ENCODE results near the gene MTG2.

The MTG2 gene

DNA sequence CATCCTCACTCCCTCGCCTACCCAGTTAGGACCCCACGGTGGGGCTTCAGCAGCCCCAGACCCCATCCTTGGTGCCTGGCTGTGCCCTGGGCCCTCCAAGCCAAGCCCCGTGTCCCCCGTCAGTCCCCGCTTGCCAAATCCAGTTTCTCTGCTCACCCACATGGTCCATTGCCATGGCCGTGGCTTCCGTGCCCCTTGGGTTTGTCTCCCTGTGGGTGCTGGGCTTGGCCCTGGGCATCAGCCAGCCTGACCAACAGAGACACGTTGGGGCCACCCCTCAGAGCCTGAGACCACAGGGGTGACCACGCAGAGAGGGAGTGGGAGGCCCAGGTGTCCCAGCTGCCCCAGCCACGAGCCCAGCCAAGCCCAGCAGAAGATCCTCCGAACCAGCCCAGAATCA, 31.6 kb upstream of the MTG2 start:
- TF ChIP-seq, protein P1, sequence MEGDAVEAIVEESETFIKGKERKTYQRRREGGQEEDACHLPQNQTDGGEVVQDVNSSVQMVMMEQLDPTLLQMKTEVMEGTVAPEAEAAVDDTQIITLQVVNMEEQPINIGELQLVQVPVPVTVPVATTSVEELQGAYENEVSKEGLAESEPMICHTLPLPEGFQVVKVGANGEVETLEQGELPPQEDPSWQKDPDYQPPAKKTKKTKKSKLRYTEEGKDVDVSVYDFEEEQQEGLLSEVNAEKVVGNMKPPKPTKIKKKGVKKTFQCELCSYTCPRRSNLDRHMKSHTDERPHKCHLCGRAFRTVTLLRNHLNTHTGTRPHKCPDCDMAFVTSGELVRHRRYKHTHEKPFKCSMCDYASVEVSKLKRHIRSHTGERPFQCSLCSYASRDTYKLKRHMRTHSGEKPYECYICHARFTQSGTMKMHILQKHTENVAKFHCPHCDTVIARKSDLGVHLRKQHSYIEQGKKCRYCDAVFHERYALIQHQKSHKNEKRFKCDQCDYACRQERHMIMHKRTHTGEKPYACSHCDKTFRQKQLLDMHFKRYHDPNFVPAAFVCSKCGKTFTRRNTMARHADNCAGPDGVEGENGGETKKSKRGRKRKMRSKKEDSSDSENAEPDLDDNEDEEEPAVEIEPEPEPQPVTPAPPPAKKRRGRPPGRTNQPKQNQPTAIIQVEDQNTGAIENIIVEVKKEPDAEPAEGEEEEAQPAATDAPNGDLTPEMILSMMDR (IDR thresholded peaks at IDR 0.05; ENCODE audit: low read length, missing control alignments) = no peak
- no peak overlapping the region for H3K4me3 ChIP-seq (replicated peaks; ENCODE audit: low read depth, low read length)
- no peak for DNase-seq (ENCODE audit: low read depth)

DNA sequence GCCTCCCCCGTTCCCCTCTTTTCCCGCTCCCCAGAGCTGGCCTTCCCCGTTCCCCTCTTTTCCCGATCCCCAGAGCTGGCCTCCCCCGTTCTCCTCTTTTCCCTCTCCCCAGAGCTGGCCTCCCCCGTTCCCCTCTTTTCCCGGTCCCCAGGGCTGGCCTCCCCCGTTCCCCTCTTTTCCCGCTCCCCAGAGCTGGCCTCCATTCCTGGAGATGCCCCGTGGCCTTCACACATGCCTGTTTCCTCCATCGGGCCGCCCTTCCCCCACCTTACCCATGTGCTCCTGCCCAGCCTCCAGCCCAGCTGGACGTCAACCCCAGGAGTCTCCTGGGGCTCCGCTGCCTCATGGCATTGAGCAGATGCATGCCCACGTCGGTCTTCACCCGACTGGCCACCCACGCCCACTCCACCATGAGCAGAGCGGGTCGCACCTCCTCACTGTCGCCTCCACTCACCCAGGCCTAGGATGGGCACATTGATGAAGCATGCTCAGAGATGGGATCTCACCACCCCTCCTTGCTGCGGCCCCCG, 30.9 kb upstream of the MTG2 start:
- TF ChIP-seq, protein P1 (IDR thresholded peaks at IDR 0.05; ENCODE audit: low read length, missing control alignments) = no peak
- no peak overlapping the region for H3K4me3 ChIP-seq (replicated peaks; ENCODE audit: low read depth, low read length)
- DNase-seq (ENCODE audit: low read depth) = no peak

DNA sequence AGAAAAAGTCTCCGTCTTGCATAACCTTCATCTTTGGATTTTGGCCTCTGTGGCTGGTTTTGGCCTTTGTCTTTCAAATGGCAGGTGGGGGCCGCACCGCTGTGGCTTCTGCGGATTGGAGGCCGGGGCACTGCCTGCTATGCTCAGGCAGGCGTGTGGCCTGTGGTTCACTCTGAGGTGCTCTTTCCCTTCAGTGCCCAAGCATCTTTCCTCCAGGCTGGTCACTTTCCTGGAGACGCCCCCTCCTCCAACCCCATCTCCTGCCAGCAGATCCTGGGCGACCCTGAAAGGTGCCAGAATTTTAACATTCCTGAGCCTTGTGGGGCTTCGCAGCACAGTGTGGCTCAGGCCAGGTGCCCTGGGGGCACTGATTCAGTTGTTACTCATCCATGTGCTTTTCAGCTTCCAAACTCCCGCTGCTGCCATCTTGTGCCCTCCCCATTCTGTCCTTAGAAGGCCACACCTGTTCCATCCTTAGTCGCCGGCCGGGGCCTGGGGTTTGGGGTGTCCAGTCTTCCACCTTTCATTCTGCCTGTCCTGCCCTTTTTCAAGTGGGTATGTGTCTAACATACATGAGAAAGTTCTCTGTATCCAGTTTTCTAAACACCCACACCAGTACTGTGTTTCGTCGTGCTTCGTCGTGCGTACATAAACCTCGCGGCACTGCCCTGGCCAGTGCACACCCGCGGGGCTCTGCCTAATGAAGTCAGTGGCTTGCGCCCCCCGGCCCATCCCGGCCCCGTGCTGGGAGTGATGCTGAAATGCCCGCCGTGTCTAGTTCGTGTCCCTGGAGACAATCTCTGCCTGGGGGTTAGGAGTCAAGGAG, 27.2 kb upstream of the MTG2 start:
- TF ChIP-seq, protein P1 (IDR thresholded peaks at IDR 0.05; ENCODE audit: low read length, missing control alignments) = no peak
- DNase-seq (ENCODE audit: low read depth) = no peak
- H3K4me3 ChIP-seq (replicated peaks; ENCODE audit: low read depth, low read length) = no peak overlapping the region

- H3K4me3 ChIP-seq (replicated peaks; ENCODE audit: low read depth, low read length) = no peak overlapping the region
- TF ChIP-seq, protein P1 (IDR thresholded peaks at IDR 0.05; ENCODE audit: low read length, missing control alignments) = no peak
- no peak for DNase-seq (ENCODE audit: low read depth)
These were observed 26.6 kb upstream of the MTG2 start for GRCh38 chr20:62156254-62156556.

- no peak overlapping the region for H3K4me3 ChIP-seq (replicated peaks; ENCODE audit: low read depth, low read length)
- DNase-seq (ENCODE audit: low read depth) = peak; percentile 47
- TF ChIP-seq, protein P1 (IDR thresholded peaks at IDR 0.05; ENCODE audit: low read length, missing control alignments) = peak; percentile 73
These were observed 26.0 kb upstream of the MTG2 start for GRCh38 chr20:62156592-62157386.

- TF ChIP-seq, protein P1 (IDR thresholded peaks at IDR 0.05; ENCODE audit: low read length, missing control alignments) = no peak
- DNase-seq (ENCODE audit: low read depth) = no peak
- no peak overlapping the region for H3K4me3 ChIP-seq (replicated peaks; ENCODE audit: low read depth, low read length)
These were observed 25.3 kb upstream of the MTG2 start for GRCh38 chr20:62157387-62158087.
